Non-pigmented ciliary epithelial cell (primary cell): ENCODE measurements around the gene NRN1L.
A peak's percentile ranks its signal among the peaks of the same experiment; 100 is the strongest.

Experiments used
- DNase-seq: peaks from one replicate; pipeline ENCODE4 v3.0.0-alpha.2; 2010; ENCODE audit warnings: low read depth

NRN1L gene

DNA sequence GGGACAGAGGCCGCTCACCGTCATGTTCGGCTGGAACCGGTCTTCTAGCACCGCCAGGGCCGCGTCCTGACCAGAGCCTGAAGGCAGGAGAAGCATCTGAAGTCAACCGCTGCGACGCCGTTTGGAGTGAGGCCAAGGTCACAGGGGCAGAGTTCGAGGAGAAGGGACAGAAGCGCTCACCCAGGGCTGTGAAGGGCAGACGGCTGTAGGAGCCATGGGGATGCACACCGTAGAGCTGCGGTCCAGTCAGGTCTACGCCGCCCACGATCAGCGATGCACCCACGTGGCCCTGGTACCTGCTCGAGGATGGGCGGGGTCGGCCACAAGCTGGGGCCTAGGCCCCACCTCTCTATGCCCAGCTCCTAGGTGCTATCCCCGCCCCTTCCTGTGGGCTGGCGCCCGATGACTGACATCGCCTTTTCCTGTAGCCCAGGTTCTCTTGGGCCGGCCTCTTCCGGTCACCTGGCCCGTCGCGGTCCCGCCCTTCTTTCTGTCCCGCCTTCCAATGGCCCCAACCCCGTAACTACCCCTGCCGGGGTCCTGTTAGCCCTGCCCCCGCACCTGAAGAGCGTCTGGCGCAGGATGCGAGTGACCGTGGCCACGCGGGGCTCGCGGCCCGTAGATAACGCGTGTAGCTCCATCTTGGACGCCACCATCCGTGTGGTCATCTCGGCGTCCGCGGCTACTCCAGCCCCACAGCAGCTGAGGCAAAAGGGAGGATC lies 50.9 kb downstream of the NRN1L start:
- peak; percentile 68 for DNase-seq
